ENCODE data around the gene AAMDC. TPM values are rescaled to one million over a fixed set of nuclear protein-coding genes. Genes with fewer than 3 reads are reported as not detected.
A peak's percentile ranks its signal among the peaks of the same experiment; 100 is the strongest.

AAMDC gene
- total RNA-seq (2014; rRNA removed; shearing (Covaris generic)): 34.5 and 52.8 TPM in 2 replicates

DNA sequence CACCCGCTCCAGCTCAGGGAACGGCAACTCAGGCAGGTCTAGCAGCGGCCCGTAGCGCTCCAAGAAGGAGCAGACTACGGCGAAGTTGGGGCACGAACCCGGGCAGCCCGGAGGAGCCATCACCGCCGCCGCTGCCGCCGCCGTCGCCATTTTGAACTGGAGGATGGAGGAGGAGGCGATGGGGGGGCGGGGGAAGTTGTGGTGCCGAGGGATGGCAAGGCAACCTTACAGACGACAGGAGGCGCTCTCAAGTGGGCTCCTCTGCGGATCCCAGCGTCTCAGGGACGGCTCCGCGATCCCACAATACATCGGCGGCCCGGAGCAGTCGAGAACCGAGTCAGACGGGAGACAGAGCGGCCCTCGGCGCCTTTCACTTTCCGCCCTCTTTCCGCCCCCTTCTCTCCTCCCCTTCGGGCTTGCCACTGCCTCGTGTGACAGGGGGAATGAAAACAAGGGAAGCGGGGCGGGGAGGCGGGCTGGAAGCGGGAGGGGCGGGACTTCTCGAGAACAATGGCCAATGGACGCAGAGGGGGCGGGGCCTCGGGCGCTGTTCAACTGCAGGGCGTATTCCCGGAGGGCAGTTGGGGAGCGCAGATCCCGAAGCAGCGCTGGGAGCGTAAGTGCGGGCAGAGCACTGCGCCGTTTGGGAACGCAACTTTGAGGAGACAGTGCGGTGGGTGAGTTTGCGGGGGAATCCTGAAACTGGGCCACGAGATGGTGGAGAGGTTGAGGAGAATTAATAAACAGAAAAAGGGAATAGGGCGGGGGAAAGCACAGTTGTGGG, at the start of gene AAMDC, which contains the start of gene RSF1:
AAMDC (plus strand) TSS at position 580 of the 784 bp plus-strand sequence. CDS start 21,353 bp downstream, outside the sequence.
RSF1 (minus strand) TSS at position 158 of the 784 bp plus-strand sequence; CDS start at position 150, 8 bp downstream.
- Histone ChIP-seq H3K27me3 (replicated peaks) (no peaks in the 10 kb centered on the region), H3K9me3 (replicated peaks) (no peaks in the 10 kb centered on the region), H3K4me1 (replicated peaks) (peaks cover 5% of the 10 kb centered on the region; the same call in 1 of the 2 replicates), H3K4me3 (peak within 1 kb of the TSS; percentile 93), H3K36me3 (peaks cover 5% of the 10 kb centered on the region), H3K27ac (peak within 1 kb of the TSS; percentile 58)
- peak; percentile 91 to 95 for DNase-seq (ENCODE audit: low read depth in 1 of 2, low spot score in 2 of 2)

DNA sequence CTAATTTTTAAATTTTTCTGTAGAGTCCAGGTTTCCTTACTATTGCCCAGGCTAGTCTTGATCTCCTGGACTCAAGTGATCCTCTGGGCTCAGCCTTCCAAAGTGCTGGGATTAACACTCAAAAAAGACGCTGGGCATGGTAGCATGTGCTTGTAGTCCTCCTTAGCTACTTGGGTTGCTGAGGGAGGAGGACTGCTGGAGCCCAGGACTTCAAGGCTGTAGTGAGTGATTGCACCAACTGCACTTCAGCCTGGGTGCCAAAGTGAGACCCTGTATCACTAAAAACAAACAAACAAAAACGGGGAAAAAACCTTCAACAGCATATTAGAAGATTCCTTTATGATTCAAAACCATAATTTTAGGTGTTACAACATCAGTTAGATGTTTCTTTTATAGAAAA, 45.0 kb upstream of the AAMDC start:
- Histone ChIP-seq H3K4me1 (replicated peaks) (0 out of 2 replicates have a peak, but pooled peaks cover 6% of the 10 kb centered on the region), H3K9me3 (replicated peaks) (no peaks in the 10 kb centered on the region), H3K27me3 (replicated peaks) (no peaks in the 10 kb centered on the region), H3K36me3 (no peaks in the 10 kb centered on the region), H3K27ac (no peak overlapping the region), H3K4me3 (no peak overlapping the region)
- no peak for DNase-seq (ENCODE audit: low read depth in 1 of 2, low spot score in 2 of 2)

DNA sequence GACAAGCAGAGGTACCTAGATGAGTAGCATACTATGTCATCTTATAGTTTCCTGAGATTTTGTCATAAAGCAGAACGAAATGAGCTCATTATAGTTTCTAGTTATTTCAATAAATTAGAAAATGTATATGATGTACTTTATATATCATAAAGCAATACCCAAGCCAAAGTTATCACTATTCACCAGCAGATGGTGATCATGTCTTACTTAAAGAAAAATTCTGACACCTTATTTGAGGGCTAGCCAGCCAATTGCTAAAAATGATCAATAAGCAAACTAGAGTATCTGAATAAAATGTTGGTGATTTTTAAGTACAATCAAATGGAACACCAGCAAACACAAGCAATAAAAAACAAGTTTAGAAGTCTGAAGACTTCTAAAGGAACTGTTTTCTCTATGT, 44.5 kb upstream of the AAMDC start:
- no peak overlapping the region for H3K27ac ChIP-seq
- no peak overlapping the region for H3K4me3 ChIP-seq
- no peaks in the 10 kb centered on the region for H3K36me3 ChIP-seq
- no peaks in the 10 kb centered on the region for H3K27me3 ChIP-seq (replicated peaks)
- no peak for DNase-seq (ENCODE audit: low read depth in 1 of 2, low spot score in 2 of 2)
- H3K4me1 ChIP-seq (replicated peaks): 0 out of 2 replicates have a peak, but pooled peaks cover 6% of the 10 kb centered on the region
- H3K9me3 ChIP-seq (replicated peaks): no peaks in the 10 kb centered on the region

DNA sequence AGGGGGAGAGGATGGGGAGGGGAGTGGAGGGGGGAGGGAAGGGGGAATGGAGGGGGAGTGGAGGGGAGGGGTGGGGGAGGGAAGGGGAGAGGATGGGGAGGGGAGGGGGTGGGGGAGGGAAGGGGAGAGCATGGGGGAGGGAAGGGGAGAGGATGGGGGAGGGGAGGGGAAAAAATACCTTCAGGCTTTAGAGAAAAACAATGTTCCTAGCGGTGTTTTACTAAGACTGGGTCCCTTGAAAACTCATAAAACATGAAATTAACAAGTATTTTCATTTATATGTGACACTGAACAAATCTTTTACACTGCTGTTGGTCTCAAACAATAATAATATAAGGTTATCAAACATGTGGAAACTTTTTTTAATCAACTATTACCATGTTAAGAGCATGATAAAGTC, 42.8 kb upstream of the AAMDC start:
- Histone ChIP-seq H3K27ac (no peak overlapping the region), H3K4me1 (replicated peaks) (0 out of 2 replicates have a peak, but pooled peaks cover 6% of the 10 kb centered on the region), H3K9me3 (replicated peaks) (no peaks in the 10 kb centered on the region), H3K27me3 (replicated peaks) (no peaks in the 10 kb centered on the region), H3K36me3 (no peaks in the 10 kb centered on the region), H3K4me3 (no peak overlapping the region)
- DNase-seq (ENCODE audit: low read depth in 1 of 2, low spot score in 2 of 2): no peak

DNA sequence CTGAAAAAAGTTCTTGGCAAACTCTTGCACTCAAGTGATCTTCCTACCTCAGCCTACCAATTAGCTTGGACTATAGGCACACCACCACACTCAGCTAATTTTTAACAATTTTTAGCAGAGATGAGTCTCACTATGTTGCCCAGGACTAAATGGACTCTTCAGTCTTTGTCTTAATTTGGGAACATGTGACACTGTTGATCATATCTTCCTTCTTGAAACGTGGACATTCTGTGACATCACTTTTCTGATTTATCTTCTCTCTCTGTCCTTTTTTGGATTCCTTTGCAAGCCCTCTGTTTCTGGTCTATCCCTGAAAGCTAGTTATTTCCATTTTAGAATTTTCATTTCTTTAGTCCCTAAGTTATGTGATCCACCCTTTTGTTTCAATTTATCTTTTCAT, 42.4 kb upstream of the AAMDC start:
- DNase-seq (ENCODE audit: low read depth in 1 of 2, low spot score in 2 of 2): no peak
- Histone ChIP-seq H3K4me1 (replicated peaks) (0 out of 2 replicates have a peak, but pooled peaks cover 6% of the 10 kb centered on the region), H3K27me3 (replicated peaks) (no peaks in the 10 kb centered on the region), H3K27ac (no peak overlapping the region), H3K36me3 (no peaks in the 10 kb centered on the region), H3K9me3 (replicated peaks) (no peaks in the 10 kb centered on the region), H3K4me3 (no peak overlapping the region)

DNA sequence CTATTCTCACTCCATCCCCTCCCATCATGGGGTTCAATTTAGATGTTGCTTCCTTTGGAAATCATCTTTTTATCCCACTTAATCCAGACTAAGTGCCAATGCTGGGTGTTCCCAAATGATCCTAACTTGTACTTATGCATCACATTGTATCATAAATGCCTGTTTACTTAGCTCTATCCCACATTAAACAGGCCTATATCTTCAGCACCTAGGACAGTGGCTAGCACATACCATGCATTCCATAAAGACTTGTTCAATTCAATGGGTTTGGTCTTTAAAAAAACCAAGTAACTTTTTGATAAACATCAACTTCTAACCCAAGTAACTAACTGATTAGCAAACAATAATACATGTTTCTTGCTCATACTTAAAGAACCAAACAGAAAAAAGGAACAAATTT, 41.0 kb upstream of the AAMDC start:
- Histone ChIP-seq H3K9me3 (replicated peaks) (no peaks in the 10 kb centered on the region), H3K36me3 (no peaks in the 10 kb centered on the region), H3K27me3 (replicated peaks) (no peaks in the 10 kb centered on the region), H3K27ac (no peak overlapping the region), H3K4me3 (no peak overlapping the region), H3K4me1 (replicated peaks) (0 out of 2 replicates have a peak, but pooled peaks cover 6% of the 10 kb centered on the region)
- DNase-seq (ENCODE audit: low read depth in 1 of 2, low spot score in 2 of 2): peak in 1 of 2 experiments; percentile 28

DNA sequence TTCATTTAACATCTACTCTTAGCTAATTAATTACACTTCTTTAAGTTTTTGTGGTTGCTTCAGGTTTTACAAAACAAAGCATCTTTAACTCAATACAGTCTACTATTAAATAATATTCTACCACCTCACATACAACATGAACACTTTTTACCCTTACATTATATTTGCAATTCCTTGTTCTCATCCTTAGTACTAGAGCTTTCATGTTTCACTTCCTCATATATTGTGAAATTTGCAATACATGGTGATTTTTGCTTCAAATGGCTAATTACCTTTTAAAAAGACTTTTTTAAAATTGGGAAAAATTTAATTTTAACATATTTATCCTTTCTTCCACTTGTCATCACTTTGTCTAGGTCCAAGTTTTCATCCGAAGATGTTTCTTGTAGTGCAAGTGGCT, 37.9 kb upstream of the AAMDC start:
- Histone ChIP-seq H3K4me3 (no peak overlapping the region), H3K4me1 (replicated peaks) (0 out of 2 replicates have a peak, but pooled peaks cover 6% of the 10 kb centered on the region), H3K36me3 (no peaks in the 10 kb centered on the region), H3K27ac (no peak overlapping the region), H3K9me3 (replicated peaks) (no peaks in the 10 kb centered on the region), H3K27me3 (replicated peaks) (no peaks in the 10 kb centered on the region)
- no peak for DNase-seq (ENCODE audit: low read depth in 1 of 2, low spot score in 2 of 2)

DNA sequence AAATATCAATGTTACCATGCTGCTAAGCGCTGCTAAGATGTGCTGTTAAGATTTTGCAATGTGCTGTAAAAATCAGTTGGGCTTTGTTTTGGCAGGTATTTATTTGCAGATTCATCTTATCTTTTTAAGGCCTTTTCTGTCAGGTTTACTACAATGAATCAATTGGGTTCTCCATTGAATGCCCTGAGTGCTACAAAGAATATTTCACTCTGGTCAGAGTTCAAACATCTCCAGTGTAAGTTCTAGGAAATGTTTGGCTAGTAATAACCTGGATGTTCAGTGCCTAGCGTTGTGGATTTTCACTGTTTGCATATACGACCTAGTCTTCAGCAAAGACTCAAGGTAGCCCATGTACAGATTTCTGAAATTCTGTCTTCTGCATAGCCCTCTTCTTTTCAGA, 36.4 kb upstream of the AAMDC start:
- 0 out of 2 replicates have a peak, but pooled peaks cover 6% of the 10 kb centered on the region for H3K4me1 ChIP-seq (replicated peaks)
- H3K27ac ChIP-seq: no peak overlapping the region
- no peaks in the 10 kb centered on the region for H3K9me3 ChIP-seq (replicated peaks)
- no peak for DNase-seq (ENCODE audit: low read depth in 1 of 2, low spot score in 2 of 2)
- H3K27me3 ChIP-seq (replicated peaks): no peaks in the 10 kb centered on the region
- H3K36me3 ChIP-seq: no peaks in the 10 kb centered on the region
- H3K4me3 ChIP-seq: no peak overlapping the region

DNA sequence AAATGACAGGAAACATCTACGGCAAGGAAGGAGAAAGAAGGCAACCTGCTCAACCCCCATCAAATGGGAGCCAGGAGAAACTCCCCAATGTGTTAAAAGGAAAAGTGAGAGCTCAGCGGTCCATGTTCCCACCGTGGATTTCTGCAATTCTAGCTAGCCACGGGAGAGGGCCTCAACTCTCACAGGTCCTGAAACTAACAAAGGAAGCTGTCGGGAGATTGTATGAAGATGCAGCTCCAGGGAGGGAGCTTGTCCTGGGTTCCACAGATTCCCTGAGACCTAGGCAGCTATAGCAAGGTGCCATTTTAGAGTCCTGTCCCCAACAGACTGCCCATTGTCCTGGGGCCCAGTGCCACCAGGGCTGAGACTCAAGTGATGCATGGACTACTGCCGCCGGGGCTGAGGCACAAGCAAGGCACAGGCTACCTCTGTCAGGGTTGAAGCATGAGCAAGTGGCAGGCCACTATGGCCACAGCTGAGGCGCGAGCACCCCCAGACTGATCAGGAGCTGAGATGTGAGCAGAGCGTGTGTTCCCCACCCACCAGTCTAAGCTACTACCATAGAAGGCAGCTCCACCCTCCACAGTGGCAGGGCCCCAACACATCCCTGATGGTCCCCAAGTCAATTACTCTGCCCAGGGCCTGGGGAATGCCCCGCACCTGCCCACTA, 31.7 kb upstream of the AAMDC start:
- DNase-seq (ENCODE audit: low read depth in 1 of 2, low spot score in 2 of 2): no peak
- no peaks in the 10 kb centered on the region for H3K27me3 ChIP-seq (replicated peaks)
- H3K36me3 ChIP-seq: no peaks in the 10 kb centered on the region

DNA sequence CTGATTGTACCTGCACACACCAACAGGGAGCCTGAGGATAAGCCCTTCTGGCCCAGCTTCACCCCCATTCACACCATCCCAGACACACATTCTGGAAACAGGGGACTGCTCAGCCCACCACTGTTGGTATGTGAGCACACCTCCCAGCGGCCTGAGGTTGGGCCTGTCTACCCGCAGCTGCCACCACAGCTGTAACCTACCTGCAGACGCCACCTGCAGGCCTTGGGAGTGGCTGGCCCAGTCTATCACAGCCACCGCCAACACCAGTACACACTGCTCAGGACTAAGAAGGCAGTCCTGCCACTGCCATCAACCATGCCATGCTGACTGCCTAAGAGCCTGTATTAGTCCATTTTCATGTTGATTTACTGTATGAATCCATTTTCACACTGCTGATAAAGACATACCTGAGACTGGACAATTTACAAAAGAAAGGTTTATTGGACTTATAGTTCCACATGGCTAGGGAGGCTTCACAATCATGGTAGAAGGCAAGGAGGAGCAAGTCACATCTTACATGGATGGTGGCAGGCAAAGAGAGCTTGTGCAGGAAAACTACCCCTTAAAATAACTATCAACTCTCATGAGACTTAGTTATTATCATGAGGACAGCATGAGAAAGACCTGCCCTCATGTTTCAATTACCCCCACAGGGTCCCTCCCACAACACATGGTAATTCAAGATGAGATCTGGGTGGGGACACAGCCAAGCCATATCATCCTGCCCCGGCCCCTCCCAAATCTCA, 31.0 kb upstream of the AAMDC start:
- H3K27me3 ChIP-seq (replicated peaks): no peaks in the 10 kb centered on the region
- H3K27ac ChIP-seq: no peak overlapping the region
- no peak for DNase-seq (ENCODE audit: low read depth in 1 of 2, low spot score in 2 of 2)
- no peaks in the 10 kb centered on the region for H3K9me3 ChIP-seq (replicated peaks)
- H3K36me3 ChIP-seq: no peaks in the 10 kb centered on the region
- H3K4me1 ChIP-seq (replicated peaks): no peaks in the 10 kb centered on the region
- H3K4me3 ChIP-seq: no peak overlapping the region

More for the DNA sequence above, 31.7 kb upstream of the AAMDC start:
- Histone ChIP-seq H3K4me1 (replicated peaks) (no peaks in the 10 kb centered on the region), H3K9me3 (replicated peaks) (no peaks in the 10 kb centered on the region), H3K4me3 (no peak overlapping the region), H3K27ac (no peak overlapping the region)

DNA sequence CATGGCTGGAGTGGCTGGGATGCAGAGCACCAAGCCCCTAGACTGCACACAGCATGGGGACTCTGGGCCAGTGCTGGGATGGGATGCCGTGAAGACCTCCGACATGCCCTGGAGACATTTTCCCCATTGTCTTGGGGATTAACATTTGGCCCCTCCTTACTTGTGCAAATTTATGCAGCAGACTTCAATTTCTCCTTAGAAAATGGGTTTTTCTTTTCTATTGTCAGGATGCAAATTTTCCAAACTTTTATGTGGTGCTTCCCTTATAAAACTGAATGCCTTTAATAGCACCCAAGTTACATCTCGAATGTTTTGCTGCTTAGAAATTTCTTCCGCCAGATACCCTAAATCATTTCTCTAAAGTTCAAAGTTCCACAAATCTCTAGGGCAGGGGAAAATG, 29.6 kb upstream of the AAMDC start:
- Histone ChIP-seq H3K27me3 (replicated peaks) (no peaks in the 10 kb centered on the region), H3K4me3 (no peak overlapping the region)

DNA sequence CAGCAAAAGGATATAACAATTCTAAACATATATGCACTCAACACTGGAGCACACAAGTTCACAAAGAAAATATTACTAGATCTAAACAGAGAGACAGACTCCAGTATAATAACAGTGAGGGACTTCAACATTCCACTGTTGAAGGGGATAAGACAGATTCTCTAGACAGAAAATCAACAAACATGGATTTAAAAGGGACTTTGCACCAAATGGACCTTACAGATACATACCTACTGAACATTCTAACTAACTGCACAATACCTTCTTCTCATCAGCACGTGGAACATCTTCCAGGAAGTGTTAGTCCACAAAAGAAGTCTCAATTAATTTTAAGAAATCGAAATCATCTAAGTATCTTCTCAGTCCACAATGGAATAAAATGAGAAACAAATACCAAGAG, 27.0 kb upstream of the AAMDC start:
- no peaks in the 10 kb centered on the region for H3K36me3 ChIP-seq
- no peaks in the 10 kb centered on the region for H3K4me1 ChIP-seq (replicated peaks)
- no peak overlapping the region for H3K27ac ChIP-seq
- DNase-seq (ENCODE audit: low read depth in 1 of 2, low spot score in 2 of 2): no peak
- H3K27me3 ChIP-seq (replicated peaks): no peaks in the 10 kb centered on the region
- no peak overlapping the region for H3K4me3 ChIP-seq
- H3K9me3 ChIP-seq (replicated peaks): no peaks in the 10 kb centered on the region

More for the DNA sequence above, 29.6 kb upstream of the AAMDC start:
- H3K27ac ChIP-seq: no peak overlapping the region
- H3K36me3 ChIP-seq: no peaks in the 10 kb centered on the region
- H3K4me1 ChIP-seq (replicated peaks): no peaks in the 10 kb centered on the region
- H3K9me3 ChIP-seq (replicated peaks): no peaks in the 10 kb centered on the region
- DNase-seq (ENCODE audit: low read depth in 1 of 2, low spot score in 2 of 2): no peak

DNA sequence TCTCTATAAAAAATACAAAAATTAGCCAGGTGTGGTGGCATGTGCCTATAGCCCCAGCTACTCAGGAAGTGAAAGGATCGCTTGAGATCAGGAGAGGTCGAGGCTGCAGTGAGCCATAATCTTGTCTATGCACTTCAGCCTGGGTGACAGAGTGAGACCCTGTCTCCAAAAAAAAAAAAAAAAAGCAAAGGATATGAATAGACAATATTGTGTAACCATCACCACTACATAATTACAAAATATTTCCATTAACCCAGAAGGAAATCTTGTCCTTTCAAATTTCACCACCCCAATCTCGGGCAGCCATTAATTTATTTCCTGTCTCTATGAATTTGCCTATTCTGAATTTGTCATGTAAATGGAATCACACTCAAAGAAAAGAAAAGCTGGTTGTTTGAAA, 21.6 kb upstream of the AAMDC start:
- Histone ChIP-seq H3K4me1 (replicated peaks) (no peaks in the 10 kb centered on the region), H3K27me3 (replicated peaks) (no peaks in the 10 kb centered on the region), H3K9me3 (replicated peaks) (no peaks in the 10 kb centered on the region), H3K27ac (no peak overlapping the region), H3K4me3 (no peak overlapping the region), H3K36me3 (no peaks in the 10 kb centered on the region)
- no peak for DNase-seq (ENCODE audit: low read depth in 1 of 2, low spot score in 2 of 2)
